ENCODE measurements around the gene TCF12.
"Not testable (repeated sequence)": the region's sequence is repeated elsewhere in the genome, so short reads cannot be mapped to it uniquely, and the experiment has no call there.

DNA sequence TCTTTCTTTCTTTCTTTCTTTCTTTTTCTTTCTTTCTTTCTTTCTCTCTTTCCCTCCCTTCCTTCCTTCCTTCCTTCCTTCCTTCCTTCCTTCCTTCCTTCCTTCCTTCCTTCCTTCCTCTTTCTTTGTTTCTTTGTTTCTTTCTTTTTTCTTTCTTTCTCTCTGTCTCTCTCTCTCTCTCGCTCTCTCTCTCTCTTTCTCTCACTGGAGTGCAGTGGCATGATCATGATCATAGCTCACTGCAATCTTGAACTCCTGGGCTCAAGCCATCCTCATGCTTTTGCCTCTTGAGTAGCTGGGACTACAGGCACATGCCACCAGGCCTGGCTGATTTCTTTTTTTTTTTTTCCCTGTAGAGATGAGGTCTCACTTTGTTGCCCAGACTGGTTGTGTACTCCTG lies 89.4 kb downstream of the TCF12 start:
- TF ChIP-seq, protein P1, sequence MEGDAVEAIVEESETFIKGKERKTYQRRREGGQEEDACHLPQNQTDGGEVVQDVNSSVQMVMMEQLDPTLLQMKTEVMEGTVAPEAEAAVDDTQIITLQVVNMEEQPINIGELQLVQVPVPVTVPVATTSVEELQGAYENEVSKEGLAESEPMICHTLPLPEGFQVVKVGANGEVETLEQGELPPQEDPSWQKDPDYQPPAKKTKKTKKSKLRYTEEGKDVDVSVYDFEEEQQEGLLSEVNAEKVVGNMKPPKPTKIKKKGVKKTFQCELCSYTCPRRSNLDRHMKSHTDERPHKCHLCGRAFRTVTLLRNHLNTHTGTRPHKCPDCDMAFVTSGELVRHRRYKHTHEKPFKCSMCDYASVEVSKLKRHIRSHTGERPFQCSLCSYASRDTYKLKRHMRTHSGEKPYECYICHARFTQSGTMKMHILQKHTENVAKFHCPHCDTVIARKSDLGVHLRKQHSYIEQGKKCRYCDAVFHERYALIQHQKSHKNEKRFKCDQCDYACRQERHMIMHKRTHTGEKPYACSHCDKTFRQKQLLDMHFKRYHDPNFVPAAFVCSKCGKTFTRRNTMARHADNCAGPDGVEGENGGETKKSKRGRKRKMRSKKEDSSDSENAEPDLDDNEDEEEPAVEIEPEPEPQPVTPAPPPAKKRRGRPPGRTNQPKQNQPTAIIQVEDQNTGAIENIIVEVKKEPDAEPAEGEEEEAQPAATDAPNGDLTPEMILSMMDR (IDR thresholded peaks at IDR 0.05) = not testable (repeated sequence)
- TF ChIP-seq POLR2A (IDR thresholded peaks at IDR 0.05); EP300 (IDR thresholded peaks at IDR 0.05; ENCODE audit: low read depth); POLR2AphosphoS5 (IDR thresholded peaks at IDR 0.05): not testable (repeated sequence)

Measured in transverse colon (tissue), 4 donors.